HG03039 (cell line): ENCODE data around the gene GALK1.
"Not testable (repeated sequence)": the region's sequence is repeated elsewhere in the genome, so short reads cannot be mapped to it uniquely, and the experiment has no call there.

Source experiments
- ATAC-seq: cut with Tn5 transposase; IDR thresholded peaks from one replicate; pipeline ENCODE4 v1.9.1; 2021; ENCODE audit warnings: mild to moderate bottlenecking, moderate library complexity; ENCODE audit not compliant: unreplicated experiment

The GALK1 gene

GRCh38 chr17:75767881-75768280 is 2.9 kb upstream of the GALK1 start:
- no peak for ATAC-seq

- no peak for ATAC-seq
These were observed 989 bp upstream of the GALK1 start for GRCh38 chr17:75765981-75766380.

GRCh38 chr17:75764417-75764710 is 628 bp downstream of the GALK1 start:
- ATAC-seq = no peak

- ATAC-seq = no peak
These were observed 1.2 kb downstream of the GALK1 start for GRCh38 chr17:75763613-75764416.

GRCh38 chr17:75763269-75763607 is 1.8 kb downstream of the GALK1 start:
- ATAC-seq = no peak

GRCh38 chr17:75762513-75763268 is 2.3 kb downstream of the GALK1 start:
- no peak for ATAC-seq

GRCh38 chr17:75759978-75760640 is 4.9 kb downstream of the GALK1 start:
- ATAC-seq = not testable (repeated sequence)

GRCh38 chr17:75759457-75759856 is 5.5 kb downstream of the GALK1 start:
- no peak for ATAC-seq

GRCh38 chr17:75758131-75758905 is 6.7 kb downstream of the GALK1 start:
- no peak for ATAC-seq

GRCh38 chr17:75757086-75757681 is 7.8 kb downstream of the GALK1 start:
- no peak for ATAC-seq

GRCh38 chr17:75756451-75757085 is 8.4 kb downstream of the GALK1 start:
- ATAC-seq = no peak

- no peak for ATAC-seq
These were observed 9.0 kb downstream of the GALK1 start for GRCh38 chr17:75755990-75756389.

- no peak for ATAC-seq
These were observed 9.6 kb downstream of the GALK1 start for GRCh38 chr17:75755205-75755901.

GRCh38 chr17:75754378-75755204 is 10.4 kb downstream of the GALK1 start:
- ATAC-seq = no peak

GRCh38 chr17:75753514-75754377 is 11.2 kb downstream of the GALK1 start:
- ATAC-seq = peak; percentile 39

GRCh38 chr17:75752802-75753513 is 12.0 kb downstream of the GALK1 start:
- ATAC-seq = no peak

- no peak for ATAC-seq
These were observed 12.6 kb downstream of the GALK1 start for GRCh38 chr17:75752405-75752709.
